ENCODE data around the gene KIF1A. TPM values are rescaled to one million over a fixed set of nuclear protein-coding genes. Genes with fewer than 3 reads are reported as not detected.

KIF1A gene
- total and polyA plus RNA-seq, 2 experiments from 2014 or later = 16.1 to 16.5 TPM

GRCh38 chr2:240797914-240798313, 22.1 kb downstream of the KIF1A start:
- H3K4me3 ChIP-seq = no peak overlapping the region
- peaks cover 22% of the 10 kb centered on the region for H3K4me1 ChIP-seq (ENCODE audit: insufficient read depth)
- no peaks in the 10 kb centered on the region for H3K27me3 ChIP-seq
- H3K36me3 ChIP-seq (replicated peaks; ENCODE audit: insufficient read depth, low read depth) = no peaks in the 10 kb centered on the region
- no peak for TF ChIP-seq EZH2 (IDR thresholded peaks at IDR 0.05; ENCODE audit: borderline replicate concordance)
- TF ChIP-seq EZH2phosphoT487 (IDR thresholded peaks at IDR 0.05; ENCODE audit: low read depth, severe bottlenecking, unreplicated experiment) = no peak
- TF ChIP-seq, protein P1, sequence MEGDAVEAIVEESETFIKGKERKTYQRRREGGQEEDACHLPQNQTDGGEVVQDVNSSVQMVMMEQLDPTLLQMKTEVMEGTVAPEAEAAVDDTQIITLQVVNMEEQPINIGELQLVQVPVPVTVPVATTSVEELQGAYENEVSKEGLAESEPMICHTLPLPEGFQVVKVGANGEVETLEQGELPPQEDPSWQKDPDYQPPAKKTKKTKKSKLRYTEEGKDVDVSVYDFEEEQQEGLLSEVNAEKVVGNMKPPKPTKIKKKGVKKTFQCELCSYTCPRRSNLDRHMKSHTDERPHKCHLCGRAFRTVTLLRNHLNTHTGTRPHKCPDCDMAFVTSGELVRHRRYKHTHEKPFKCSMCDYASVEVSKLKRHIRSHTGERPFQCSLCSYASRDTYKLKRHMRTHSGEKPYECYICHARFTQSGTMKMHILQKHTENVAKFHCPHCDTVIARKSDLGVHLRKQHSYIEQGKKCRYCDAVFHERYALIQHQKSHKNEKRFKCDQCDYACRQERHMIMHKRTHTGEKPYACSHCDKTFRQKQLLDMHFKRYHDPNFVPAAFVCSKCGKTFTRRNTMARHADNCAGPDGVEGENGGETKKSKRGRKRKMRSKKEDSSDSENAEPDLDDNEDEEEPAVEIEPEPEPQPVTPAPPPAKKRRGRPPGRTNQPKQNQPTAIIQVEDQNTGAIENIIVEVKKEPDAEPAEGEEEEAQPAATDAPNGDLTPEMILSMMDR (IDR thresholded peaks at IDR 0.05; ENCODE audit: poor library complexity) = no peak
- H3K9me3 ChIP-seq (ENCODE audit: low read depth) = no peaks in the 10 kb centered on the region
- 97% methylated on average over 12 of the region's 12 CpGs for WGBS (ENCODE audit: low lambda C conversion rate, missing lambda C conversion rate)
- no peak overlapping the region for H3K4me2 ChIP-seq
- no peaks in the 10 kb centered on the region for H3K79me2 ChIP-seq
- no peak overlapping the region for H3K27ac ChIP-seq
- no peaks in the 10 kb centered on the region for H4K20me1 ChIP-seq (ENCODE audit: insufficient read depth, poor library complexity, severe bottlenecking)
- H2AFZ ChIP-seq = no peak overlapping the region
- no peaks in the 10 kb centered on the region for H3K9me2 ChIP-seq (replicated peaks; ENCODE audit: insufficient read depth)
- no peak for DNase-seq (ENCODE audit: low spot score)

GRCh38 chr2:240797500-240797895, 22.5 kb downstream of the KIF1A start:
- H3K36me3 ChIP-seq (replicated peaks; ENCODE audit: insufficient read depth, low read depth) = no peaks in the 10 kb centered on the region
- no peak overlapping the region for H3K4me3 ChIP-seq
- H3K9me3 ChIP-seq (ENCODE audit: low read depth) = no peaks in the 10 kb centered on the region
- H3K27me3 ChIP-seq = no peaks in the 10 kb centered on the region
- H3K9me2 ChIP-seq (replicated peaks; ENCODE audit: insufficient read depth) = no peaks in the 10 kb centered on the region
- no peak overlapping the region for H3K4me2 ChIP-seq
- no peaks in the 10 kb centered on the region for H3K79me2 ChIP-seq
- no peak overlapping the region for H2AFZ ChIP-seq
- H3K27ac ChIP-seq = no peak overlapping the region
- H3K4me1 ChIP-seq (ENCODE audit: insufficient read depth) = peaks cover 26% of the 10 kb centered on the region
- DNase-seq (ENCODE audit: low spot score) = no peak
- no peaks in the 10 kb centered on the region for H4K20me1 ChIP-seq (ENCODE audit: insufficient read depth, poor library complexity, severe bottlenecking)
- 95% methylated on average over 14 of the region's 14 CpGs for WGBS (ENCODE audit: low lambda C conversion rate, missing lambda C conversion rate)
- TF ChIP-seq EZH2 (IDR thresholded peaks at IDR 0.05; ENCODE audit: borderline replicate concordance) = no peak
- TF ChIP-seq EZH2phosphoT487 (IDR thresholded peaks at IDR 0.05; ENCODE audit: low read depth, severe bottlenecking, unreplicated experiment) = no peak
- TF ChIP-seq, protein P1 (IDR thresholded peaks at IDR 0.05; ENCODE audit: poor library complexity) = no peak

DNA sequence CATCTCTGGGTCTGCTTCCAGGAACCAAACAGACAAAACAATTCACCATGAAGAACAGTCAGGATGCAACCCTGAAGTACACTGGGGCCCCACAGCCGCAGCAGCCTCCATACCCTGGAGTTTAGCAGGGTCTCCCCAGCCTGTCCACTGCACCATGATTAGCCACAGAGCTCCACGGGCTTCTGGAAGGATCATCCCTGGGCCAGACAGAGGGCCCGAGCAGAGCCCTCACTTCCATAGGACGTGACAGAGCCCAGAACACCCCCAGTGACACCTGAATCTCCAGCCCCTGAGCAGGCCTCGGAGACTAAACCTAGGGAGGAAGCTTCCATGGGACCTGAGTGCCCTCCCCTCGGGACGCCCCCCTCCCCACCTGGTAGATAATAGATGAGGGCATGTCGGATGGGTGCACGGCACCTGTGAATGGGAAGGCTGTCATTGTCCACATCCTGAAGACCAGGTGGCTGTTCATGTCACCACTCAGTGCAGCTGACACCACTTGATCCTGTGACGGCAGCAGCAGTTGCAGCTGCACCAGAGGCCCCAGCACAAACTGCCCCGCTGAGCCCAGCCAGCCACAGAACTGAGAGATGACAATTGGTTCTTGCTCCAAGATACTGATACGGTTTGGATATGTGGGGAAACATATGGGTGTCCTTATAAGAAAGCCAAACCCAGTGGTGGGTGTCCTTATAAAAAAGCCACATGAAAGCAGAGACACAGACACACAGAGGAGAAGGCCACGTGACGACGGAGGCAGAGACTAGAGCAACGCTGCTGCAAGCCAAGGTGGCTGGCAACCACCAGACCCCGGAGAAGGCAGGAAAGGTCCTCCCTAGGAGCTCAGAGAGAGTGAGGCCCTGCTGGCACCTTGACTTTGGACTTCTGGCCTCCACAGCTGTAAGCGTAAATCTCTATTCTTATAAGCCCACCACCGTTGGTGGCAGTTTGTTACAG, 23.2 kb downstream of the KIF1A start:
- Histone ChIP-seq H3K4me1 (ENCODE audit: insufficient read depth) (peaks cover 33% of the 10 kb centered on the region), H3K9me3 (ENCODE audit: low read depth) (no peaks in the 10 kb centered on the region), H3K9me2 (replicated peaks; ENCODE audit: insufficient read depth) (no peaks in the 10 kb centered on the region), H4K20me1 (ENCODE audit: insufficient read depth, poor library complexity, severe bottlenecking) (no peaks in the 10 kb centered on the region), H3K27me3 (no peaks in the 10 kb centered on the region), H3K27ac (no peak overlapping the region), H2AFZ (no peak overlapping the region), H3K4me3 (no peak overlapping the region), H3K79me2 (no peaks in the 10 kb centered on the region), H3K4me2 (no peak overlapping the region), H3K36me3 (replicated peaks; ENCODE audit: insufficient read depth, low read depth) (no peaks in the 10 kb centered on the region)
- DNase-seq (ENCODE audit: low spot score) = no peak
- WGBS (ENCODE audit: low lambda C conversion rate, missing lambda C conversion rate) = 89% methylated on average over 19 of the region's 19 CpGs
- TF ChIP-seq EZH2phosphoT487 (IDR thresholded peaks at IDR 0.05; ENCODE audit: low read depth, severe bottlenecking, unreplicated experiment) (no peak), EZH2 (IDR thresholded peaks at IDR 0.05; ENCODE audit: borderline replicate concordance) (no peak)
- TF ChIP-seq, protein P1 (IDR thresholded peaks at IDR 0.05; ENCODE audit: poor library complexity) = no peak

Measured in hepatocyte (in vitro differentiated cells).